Mesendoderm (in vitro differentiated cells): ENCODE measurements around the gene RALGPS1.

Experiments
- DNase-seq: peaks from one replicate; pipeline ENCODE4 v3.0.0; 2013
- H2AK5ac ChIP-seq: 2 replicates; pipeline ENCODE4 v1.6.1; 2013; ENCODE audit warnings: low read length, inconsistent platforms
- H2BK120ac ChIP-seq: 2 replicates; pipeline ENCODE4 v1.6.1; 2013; ENCODE audit warnings: low read depth, mild to moderate bottlenecking, low read length, moderate library complexity, mixed read lengths
- H2BK15ac ChIP-seq: replicated peaks from 2 replicates; pipeline ENCODE4 v1.6.1; 2013; ENCODE audit warnings: low read depth, mild to moderate bottlenecking, moderate library complexity
- H2BK5ac ChIP-seq: 2 replicates; pipeline ENCODE4 v1.6.1; 2013; ENCODE audit warnings: low read length, inconsistent platforms
- H3K18ac ChIP-seq: 2 replicates; pipeline ENCODE4 v1.6.1; 2013; ENCODE audit warnings: mild to moderate bottlenecking, low read length, mixed read lengths
- H3K23ac ChIP-seq: one replicate; pipeline ENCODE4 v1.6.1; 2013; ENCODE audit warnings: low read length
- H3K27ac ChIP-seq: 2 replicates; pipeline ENCODE4 v1.5.1; 2013; ENCODE audit warnings: low read depth, mild to moderate bottlenecking, inconsistent platforms, low read length, moderate library complexity
- H3K27me3 ChIP-seq: 2 replicates; pipeline ENCODE4 v1.6.1; 2013; ENCODE audit warnings: low read length, control low read depth, mild to moderate bottlenecking, inconsistent platforms; ENCODE audit not compliant: insufficient read depth, poor library complexity
- H3K36me3 ChIP-seq: 2 replicates; pipeline ENCODE4 v1.6.1; 2013; ENCODE audit warnings: low read length, inconsistent platforms; ENCODE audit not compliant: control insufficient read depth, insufficient read depth
- H3K4ac ChIP-seq: one replicate; pipeline ENCODE4 v1.6.1; 2013; ENCODE audit warnings: low read depth, mild to moderate bottlenecking, low read length, moderate library complexity
- H3K4me1 ChIP-seq: 2 replicates; pipeline ENCODE4 v1.6.1; 2013; ENCODE audit warnings: low read depth, low read length, inconsistent platforms; ENCODE audit not compliant: control insufficient read depth
- H3K4me2 ChIP-seq: 2 replicates; pipeline ENCODE4 v1.6.1; 2013; ENCODE audit warnings: low read length
- H3K4me3 ChIP-seq: 2 replicates; pipeline ENCODE4 v1.5.1; 2013; ENCODE audit warnings: mild to moderate bottlenecking, low read length
- H3K56ac ChIP-seq: one replicate; pipeline ENCODE4 v1.6.1; 2013; ENCODE audit warnings: low read length
- H3K79me1 ChIP-seq: 2 replicates; pipeline ENCODE4 v1.6.1; 2013; ENCODE audit warnings: low read length, inconsistent platforms
- H3K79me2 ChIP-seq: 2 replicates; pipeline ENCODE4 v1.6.1; 2013; ENCODE audit warnings: mild to moderate bottlenecking, low read length; ENCODE audit not compliant: control insufficient read depth, insufficient read depth
- H3K9ac ChIP-seq: 2 replicates; pipeline ENCODE4 v1.6.1; 2013; ENCODE audit warnings: low read length, inconsistent platforms
- H4K5ac ChIP-seq: one replicate; pipeline ENCODE4 v1.6.1; 2013; ENCODE audit warnings: low read length
- H4K8ac ChIP-seq: one replicate; pipeline ENCODE4 v1.6.1; 2013; ENCODE audit warnings: low read depth, mild to moderate bottlenecking, control low read depth, low read length, moderate library complexity
- WGBS: extraction: QIAGEN DNeasy Blood & Tissue Kit; methylation state at CpG from one replicate; pipeline ENCODE4 v1.1.7; 2013; ENCODE audit warnings: low lambda C conversion rate, missing lambda C conversion rate; ENCODE audit not compliant: insufficient coverage; ENCODE audit errors: extremely low coverage; 5-methylcytosine and 5-hydroxymethylcytosine counted together

The RALGPS1 gene

GRCh38 chr9:126939821-126940221 lies 25.2 kb downstream of the RALGPS1 start:
- Histone ChIP-seq H3K36me3 (no peaks in the 10 kb centered on the region), H3K4me1 (no peaks in the 10 kb centered on the region), H3K9ac (no peak overlapping the region), H3K79me1 (no peaks in the 10 kb centered on the region), H2BK15ac (no peak overlapping the region), H3K4me2 (no peak overlapping the region), H4K5ac (no peak overlapping the region), H3K18ac (no peak overlapping the region), H3K27me3 (no peaks in the 10 kb centered on the region), H3K56ac (no peak overlapping the region), H2AK5ac (no peak overlapping the region), H3K4ac (no peak overlapping the region), H3K27ac (no peak overlapping the region), H3K79me2 (no peaks in the 10 kb centered on the region), H2BK5ac (no peak overlapping the region), H4K8ac (no peak overlapping the region), H3K4me3 (no peak overlapping the region), H2BK120ac (no peak overlapping the region), H3K23ac (no peak overlapping the region)
- WGBS, result no CpG with 5 or more reads among the region's 6 CpGs
- no peak for DNase-seq

GRCh38 chr9:126942399-126942798 lies 27.8 kb downstream of the RALGPS1 start:
- no peak overlapping the region for H3K18ac ChIP-seq
- H3K4me2 ChIP-seq, result no peak overlapping the region
- H4K8ac ChIP-seq, result no peak overlapping the region
- H3K27ac ChIP-seq, result no peak overlapping the region
- no peaks in the 10 kb centered on the region for H3K79me1 ChIP-seq
- no peaks in the 10 kb centered on the region for H3K4me1 ChIP-seq
- H2AK5ac ChIP-seq, result no peak overlapping the region
- no peak overlapping the region for H4K5ac ChIP-seq
- H3K27me3 ChIP-seq, result no peaks in the 10 kb centered on the region
- no peak overlapping the region for H3K56ac ChIP-seq
- H3K23ac ChIP-seq, result no peak overlapping the region
- no peak for DNase-seq
- no peak overlapping the region for H3K4ac ChIP-seq
- H2BK5ac ChIP-seq, result no peak overlapping the region
- no peak overlapping the region for H2BK15ac ChIP-seq
- no peaks in the 10 kb centered on the region for H3K79me2 ChIP-seq
- H3K36me3 ChIP-seq, result no peaks in the 10 kb centered on the region
- no peak overlapping the region for H2BK120ac ChIP-seq
- H3K4me3 ChIP-seq, result no peak overlapping the region
- no peak overlapping the region for H3K9ac ChIP-seq

- Histone ChIP-seq H3K36me3 (no peaks in the 10 kb centered on the region), H3K18ac (no peak overlapping the region), H3K4ac (no peak overlapping the region), H2BK15ac (no peak overlapping the region), H3K9ac (no peak overlapping the region), H3K4me2 (no peak overlapping the region), H2AK5ac (no peak overlapping the region), H2BK120ac (no peak overlapping the region), H3K23ac (no peak overlapping the region), H3K4me1 (no peaks in the 10 kb centered on the region), H4K5ac (no peak overlapping the region), H3K27ac (no peak overlapping the region), H3K79me2 (no peaks in the 10 kb centered on the region), H3K56ac (no peak overlapping the region), H4K8ac (no peak overlapping the region), H3K4me3 (no peak overlapping the region), H3K79me1 (no peaks in the 10 kb centered on the region), H2BK5ac (no peak overlapping the region), H3K27me3 (no peaks in the 10 kb centered on the region)
- no peak for DNase-seq
- WGBS, result no CpG with 5 or more reads among the region's 7 CpGs
Measured at GRCh38 chr9:126945682-126946081, 31.1 kb downstream of the RALGPS1 start.

- no peak overlapping the region for H3K4ac ChIP-seq
- no peaks in the 10 kb centered on the region for H3K79me2 ChIP-seq
- no peak overlapping the region for H3K9ac ChIP-seq
- H4K5ac ChIP-seq, result no peak overlapping the region
- no peaks in the 10 kb centered on the region for H3K79me1 ChIP-seq
- no peak overlapping the region for H3K18ac ChIP-seq
- H3K4me3 ChIP-seq, result no peak overlapping the region
- DNase-seq, result peak; percentile 71
- H3K4me2 ChIP-seq, result no peak overlapping the region
- H4K8ac ChIP-seq, result no peak overlapping the region
- H2BK15ac ChIP-seq, result no peak overlapping the region
- no peak overlapping the region for H2BK5ac ChIP-seq
- no peak overlapping the region for H3K56ac ChIP-seq
- no peaks in the 10 kb centered on the region for H3K27me3 ChIP-seq
- no CpG with 5 or more reads among the region's 1 CpG for WGBS
- H3K4me1 ChIP-seq, result no peaks in the 10 kb centered on the region
- no peak overlapping the region for H3K23ac ChIP-seq
- no peak overlapping the region for H2BK120ac ChIP-seq
- H3K36me3 ChIP-seq, result no peaks in the 10 kb centered on the region
- no peak overlapping the region for H2AK5ac ChIP-seq
- H3K27ac ChIP-seq, result no peak overlapping the region
Measured at GRCh38 chr9:126947529-126947928, 32.9 kb downstream of the RALGPS1 start.

- no peak overlapping the region for H2AK5ac ChIP-seq
- no peak overlapping the region for H3K56ac ChIP-seq
- no peaks in the 10 kb centered on the region for H3K36me3 ChIP-seq
- no peak overlapping the region for H3K4me3 ChIP-seq
- no peak overlapping the region for H3K4me2 ChIP-seq
- no peaks in the 10 kb centered on the region for H3K27me3 ChIP-seq
- H3K4me1 ChIP-seq, result no peaks in the 10 kb centered on the region
- H3K79me2 ChIP-seq, result no peaks in the 10 kb centered on the region
- no peaks in the 10 kb centered on the region for H3K79me1 ChIP-seq
- no peak overlapping the region for H4K8ac ChIP-seq
- H4K5ac ChIP-seq, result no peak overlapping the region
- H3K23ac ChIP-seq, result no peak overlapping the region
- H3K27ac ChIP-seq, result no peak overlapping the region
- H2BK120ac ChIP-seq, result no peak overlapping the region
- DNase-seq, result peak; percentile 27
- H2BK15ac ChIP-seq, result no peak overlapping the region
- no CpG with 5 or more reads among the region's 11 CpGs for WGBS
- H3K18ac ChIP-seq, result no peak overlapping the region
- H2BK5ac ChIP-seq, result no peak overlapping the region
- no peak overlapping the region for H3K4ac ChIP-seq
- H3K9ac ChIP-seq, result no peak overlapping the region
Measured at GRCh38 chr9:126952205-126952977, 37.8 kb downstream of the RALGPS1 start.
